Hematopoietic multipotent progenitor cell treated with erythropoietin and hydrocortisone succinate and interleukin-3 and kit ligand, for 15 days (in vitro differentiated cells): Measurements from ENCODE around the gene PSKH1.
A peak's percentile ranks its signal among the peaks of the same experiment; 100 is the strongest.
"Not testable (repeated sequence)": the region's sequence is repeated elsewhere in the genome, so short reads cannot be mapped to it uniquely, and the experiment has no call there.

Experiments
- DNase-seq: peaks from one replicate; pipeline ENCODE4 v3.0.0-alpha.2; 2015; ENCODE audit warnings: low spot score

Gene PSKH1

DNA sequence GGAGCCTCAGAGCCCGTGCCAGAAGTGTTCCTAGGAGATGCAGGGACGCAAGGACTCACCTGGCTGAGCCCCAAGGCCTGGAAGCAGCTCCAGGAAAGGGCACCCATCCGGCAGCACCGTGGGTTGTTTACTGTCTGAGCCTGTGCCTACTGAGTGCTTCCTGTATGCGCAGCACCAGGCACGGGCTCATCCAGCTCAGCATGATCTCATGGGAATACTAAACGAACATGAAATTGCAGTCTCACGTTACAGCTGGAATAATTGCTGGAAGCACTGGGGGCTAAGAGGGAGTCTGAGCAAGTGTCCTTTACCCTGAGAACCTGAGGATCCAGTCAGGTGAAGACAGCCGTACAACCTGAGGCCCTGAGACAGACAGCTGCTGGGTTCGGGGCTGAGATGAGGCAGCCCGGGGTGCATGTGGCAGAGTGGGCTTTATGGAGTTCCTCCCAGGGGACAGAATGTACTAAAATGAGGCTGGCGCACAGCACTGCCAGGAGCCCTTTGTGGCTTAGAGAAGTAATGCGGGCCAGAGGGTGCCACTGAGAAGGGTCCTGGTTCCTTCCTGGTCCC lies 33.2 kb downstream of the PSKH1 start:
- no peak for DNase-seq

DNA sequence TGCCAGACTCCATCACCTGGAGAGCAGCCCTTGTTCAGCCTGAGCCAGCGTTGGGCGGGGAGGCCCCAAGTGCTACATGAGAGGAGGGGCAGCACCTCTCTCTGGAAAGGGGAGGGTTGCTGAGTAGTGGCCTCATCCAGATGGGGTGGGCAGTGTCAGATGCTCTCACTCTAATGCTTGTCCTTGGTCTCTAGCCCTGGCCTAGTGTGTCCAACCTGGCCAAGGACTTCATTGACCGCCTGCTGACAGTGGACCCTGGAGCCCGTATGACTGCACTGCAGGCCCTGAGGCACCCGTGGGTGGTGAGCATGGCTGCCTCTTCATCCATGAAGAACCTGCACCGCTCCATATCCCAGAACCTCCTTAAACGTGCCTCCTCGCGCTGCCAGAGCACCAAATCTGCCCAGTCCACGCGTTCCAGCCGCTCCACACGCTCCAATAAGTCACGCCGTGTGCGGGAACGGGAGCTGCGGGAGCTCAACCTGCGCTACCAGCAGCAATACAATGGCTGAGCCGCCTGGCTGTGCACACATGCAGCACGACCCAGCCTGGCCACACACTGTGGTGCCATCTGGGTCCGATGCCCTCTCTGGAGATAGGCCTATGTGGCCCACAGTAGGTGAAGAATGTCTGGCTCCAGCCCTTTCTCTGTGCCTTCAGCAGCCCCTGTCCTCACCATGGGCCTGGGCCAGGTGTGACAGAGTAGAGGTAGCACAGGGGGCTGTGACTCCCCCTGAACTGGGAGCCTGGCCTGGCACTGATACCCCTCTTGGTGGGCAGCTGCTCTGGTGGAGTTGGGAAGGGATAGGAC lies 34.3 kb downstream of the PSKH1 start:
- DNase-seq, result no peak

DNA sequence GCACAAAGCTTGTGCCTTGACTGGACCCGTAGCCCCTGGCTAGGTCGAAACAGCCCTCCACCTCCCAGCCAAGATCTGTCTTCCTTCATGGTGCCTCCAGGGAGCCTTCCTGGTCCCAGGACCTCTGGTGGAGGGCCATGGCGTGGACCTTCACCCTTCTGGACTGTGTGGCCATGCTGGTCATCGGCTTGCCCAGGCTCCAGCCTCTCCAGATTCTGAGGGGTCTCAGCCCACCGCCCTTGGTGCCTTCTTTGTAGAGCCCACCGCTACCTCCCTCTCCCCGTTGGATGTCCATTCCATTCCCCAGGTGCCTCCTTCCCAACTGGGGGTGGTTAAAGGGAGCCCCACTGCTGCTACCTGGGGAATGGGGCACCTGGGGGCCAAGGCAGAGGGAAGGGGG lies 35.1 kb downstream of the PSKH1 start:
- no peak for DNase-seq

DNA sequence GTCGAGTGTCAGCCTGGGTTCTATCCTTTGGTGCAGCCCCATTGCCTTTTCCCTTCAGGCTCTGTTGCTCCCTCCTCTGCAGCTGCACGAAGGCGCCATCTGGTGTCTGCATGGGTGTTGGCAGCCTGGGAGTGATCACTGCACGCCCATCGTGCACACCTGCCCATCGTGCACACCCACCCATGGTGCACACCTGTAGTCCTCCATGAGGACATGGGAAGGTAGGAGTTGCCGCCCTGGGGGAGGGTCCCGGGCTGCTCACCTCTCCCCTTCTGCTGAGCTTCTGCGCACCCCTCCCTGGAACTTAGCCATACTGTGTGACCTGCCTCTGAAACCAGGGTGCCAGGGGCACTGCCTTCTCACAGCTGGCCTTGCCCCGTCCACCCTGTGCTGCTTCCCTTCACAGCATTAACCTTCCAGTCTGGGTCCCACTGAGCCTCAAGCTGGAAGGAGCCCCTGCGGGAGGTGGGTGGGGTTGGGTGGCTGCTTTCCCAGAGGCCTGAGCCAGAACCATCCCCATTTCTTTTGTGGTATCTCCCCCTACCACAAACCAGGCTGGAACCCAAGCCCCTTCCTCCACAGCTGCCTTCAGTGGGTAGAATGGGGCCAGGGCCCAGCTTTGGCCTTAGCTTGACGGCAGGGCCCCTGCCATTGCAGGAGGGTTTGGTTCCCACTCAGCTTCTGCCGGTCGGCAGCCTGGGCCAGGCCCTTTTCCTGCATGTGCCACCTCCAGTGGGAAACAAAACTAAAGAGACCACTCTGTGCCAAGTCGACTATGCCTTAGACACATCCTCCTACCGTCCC lies 35.7 kb downstream of the PSKH1 start:
- DNase-seq, result peak; percentile 80

DNA sequence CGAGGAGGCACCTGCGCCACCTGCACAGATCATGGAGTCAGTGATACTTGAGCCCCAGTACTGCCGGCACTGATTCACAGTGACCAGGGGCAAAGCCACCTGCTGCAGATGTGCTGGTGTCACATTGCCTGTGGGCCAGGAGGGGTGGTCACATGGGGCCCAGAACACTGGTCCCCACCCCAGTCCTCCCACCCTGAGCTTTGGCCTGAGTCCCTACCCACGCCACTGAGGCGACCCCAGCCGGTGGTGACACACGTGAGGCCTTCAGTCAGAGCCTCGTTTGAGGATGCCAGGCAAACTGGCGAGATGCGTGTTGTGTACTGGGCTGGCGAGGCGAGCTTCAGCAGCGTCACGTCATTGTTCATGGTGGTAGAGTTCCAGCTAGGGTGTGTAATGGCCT lies 37.1 kb downstream of the PSKH1 start:
- DNase-seq, result no peak

DNA sequence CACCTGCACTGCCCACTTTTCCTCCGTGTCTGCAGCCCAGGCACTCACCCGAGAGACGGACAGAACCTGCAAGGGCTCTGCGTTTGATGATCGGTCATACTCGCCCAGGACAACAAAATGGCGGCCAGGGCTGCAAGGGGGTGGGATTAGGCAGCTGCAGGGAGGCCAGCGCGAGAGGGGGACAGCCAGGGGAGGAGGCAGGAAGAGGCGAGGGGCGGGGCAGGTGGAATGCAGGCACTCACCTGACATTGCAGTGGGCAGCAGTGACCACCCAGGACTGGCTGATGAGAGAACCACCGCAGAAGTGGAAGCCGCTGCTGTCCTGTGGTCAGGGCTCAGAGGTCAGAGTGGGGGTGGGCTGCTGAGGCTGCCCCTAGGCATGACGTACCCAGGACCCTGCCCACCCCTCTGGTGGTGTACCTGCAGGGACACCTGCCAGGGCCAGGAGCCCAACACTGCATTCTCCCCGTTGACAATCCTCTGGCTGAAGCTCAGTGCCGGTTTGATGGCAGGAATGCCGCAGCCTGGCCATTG lies 37.7 kb downstream of the PSKH1 start:
- no peak for DNase-seq

DNA sequence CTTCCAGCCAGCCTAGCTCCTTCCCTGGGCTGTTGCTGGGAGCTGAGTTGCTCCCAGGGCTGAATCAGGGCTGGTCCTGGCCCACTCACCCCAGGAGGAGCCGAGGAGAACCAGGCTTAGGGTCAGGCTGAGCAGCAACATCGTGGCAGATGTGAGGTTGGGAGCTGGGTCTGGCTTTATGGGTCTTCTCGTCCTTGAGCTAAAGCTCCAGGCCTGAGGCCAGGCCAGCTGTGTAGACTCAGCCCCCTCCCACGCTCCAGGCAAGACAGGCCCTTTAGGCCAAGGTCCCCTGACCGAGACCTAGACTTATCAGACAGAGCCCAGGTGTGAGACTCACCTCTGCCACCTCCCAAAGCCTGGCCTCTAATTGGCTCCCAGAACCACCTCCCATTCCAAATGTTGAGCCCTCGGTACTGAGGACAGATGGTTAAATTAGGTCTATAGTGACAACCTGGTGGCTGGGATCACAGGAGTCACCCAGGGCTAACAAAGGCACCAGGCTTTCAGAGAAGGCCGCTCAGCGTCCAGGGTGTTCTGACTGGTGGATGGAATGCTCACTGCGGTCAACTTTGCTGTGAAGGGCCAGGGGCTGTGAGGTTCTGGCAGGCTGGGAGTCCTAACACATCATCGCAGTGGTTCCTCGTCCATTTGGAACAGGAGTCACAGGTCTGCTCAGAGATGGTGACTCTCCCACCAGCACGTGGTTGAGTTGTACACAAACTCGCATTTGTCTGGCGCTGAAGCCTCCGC lies 38.8 kb downstream of the PSKH1 start, which contains the start of gene CTRL:
Gene CTRL (minus strand): TSS at position 151 of the 750 bp plus-strand sequence. CDS start 10 bp downstream, at position 141.
- DNase-seq, result no peak

DNA sequence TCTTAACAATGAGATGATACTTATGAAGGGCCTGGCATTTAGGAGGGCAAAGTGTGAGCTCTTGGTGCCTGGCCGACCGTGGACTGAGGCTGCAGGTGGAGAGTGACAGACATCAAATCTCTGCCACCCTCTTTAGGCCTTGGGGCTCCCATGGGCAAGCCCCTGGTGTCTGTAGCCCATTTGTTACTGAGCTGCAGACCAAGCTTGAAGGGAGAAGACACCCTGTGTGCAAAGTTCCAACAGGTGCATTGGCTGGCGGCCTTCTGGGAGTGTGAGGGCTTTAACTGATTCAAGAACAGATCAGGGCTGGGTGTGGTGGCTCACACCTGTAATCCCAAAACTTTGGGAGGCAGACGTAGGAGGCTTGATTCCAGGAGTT lies 39.4 kb downstream of the PSKH1 start:
- DNase-seq, result no peak

DNA sequence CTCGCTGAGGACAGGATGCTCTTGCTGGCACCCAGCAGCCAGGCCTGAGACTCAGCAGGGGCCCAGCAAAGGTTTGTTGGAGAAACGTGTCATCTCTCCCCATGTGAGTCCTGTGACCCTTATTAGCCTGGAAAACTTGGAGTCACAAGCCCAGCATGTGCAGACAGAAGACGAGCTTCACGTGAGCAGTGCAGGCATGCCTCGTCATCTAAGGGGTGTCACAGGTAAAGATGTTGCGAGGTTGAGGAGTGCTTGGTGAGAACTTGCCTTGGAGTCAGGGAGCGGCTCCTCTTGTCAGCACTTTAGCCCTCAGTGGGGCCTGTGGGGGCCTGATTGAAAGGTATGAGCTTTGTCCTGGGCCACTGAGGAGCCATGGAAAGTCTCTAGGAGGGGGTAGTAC lies 40.8 kb downstream of the PSKH1 start:
- DNase-seq, result no peak

DNA sequence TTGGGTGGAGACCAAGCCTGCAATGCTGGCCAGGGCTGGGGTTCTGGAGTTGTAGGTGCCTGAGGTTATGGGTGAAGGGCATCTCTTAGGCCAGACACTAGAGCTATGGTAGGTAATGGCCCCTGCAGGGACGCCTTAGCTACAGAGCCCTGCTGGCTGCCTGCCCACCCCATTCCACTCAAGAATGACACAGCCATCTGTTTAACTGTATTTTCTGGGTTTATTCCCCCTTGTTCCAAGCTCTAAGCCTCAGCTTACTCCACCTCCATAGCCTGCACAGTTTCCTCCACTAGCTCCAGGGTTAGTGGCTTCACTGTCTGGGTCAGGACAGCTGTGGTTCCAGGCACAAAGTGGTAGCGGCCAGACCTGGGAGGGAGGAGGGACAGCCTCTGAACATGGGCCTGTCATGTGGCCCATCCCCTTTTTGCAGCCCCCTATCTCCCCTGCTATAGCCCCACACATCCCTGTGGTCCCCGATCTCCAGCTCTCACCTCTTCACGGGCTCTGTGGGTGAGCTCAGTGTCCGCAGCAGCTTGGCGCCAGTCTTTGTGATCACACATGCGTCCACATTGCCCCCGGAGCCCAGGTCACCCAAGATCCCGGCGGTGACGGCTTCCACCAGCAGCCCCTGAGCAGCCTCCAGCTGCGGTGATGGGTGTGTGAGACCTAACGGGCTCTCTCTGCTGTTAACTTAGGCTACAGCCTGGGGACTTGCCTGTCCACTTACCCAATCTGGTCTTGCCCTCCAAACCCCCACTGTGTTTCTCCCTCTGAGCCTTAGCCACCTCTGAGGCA lies 41.4 kb downstream of the PSKH1 start:
- DNase-seq, result no peak

DNA sequence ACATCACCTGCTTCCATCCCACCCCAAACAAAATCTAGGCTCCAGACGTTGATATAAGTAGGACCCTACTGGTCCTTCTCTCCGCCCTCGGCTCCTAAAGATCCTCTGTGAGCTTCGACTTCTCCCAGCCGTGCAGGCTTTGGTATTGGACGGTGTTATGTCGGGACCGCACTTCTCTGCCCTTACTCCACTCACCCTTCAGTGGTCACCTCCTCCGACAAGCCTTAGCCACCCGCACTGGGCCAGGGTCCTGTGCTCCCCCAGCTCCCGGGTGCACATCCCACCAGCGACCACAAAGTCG lies 42.0 kb downstream of the PSKH1 start:
- DNase-seq, result no peak

DNA sequence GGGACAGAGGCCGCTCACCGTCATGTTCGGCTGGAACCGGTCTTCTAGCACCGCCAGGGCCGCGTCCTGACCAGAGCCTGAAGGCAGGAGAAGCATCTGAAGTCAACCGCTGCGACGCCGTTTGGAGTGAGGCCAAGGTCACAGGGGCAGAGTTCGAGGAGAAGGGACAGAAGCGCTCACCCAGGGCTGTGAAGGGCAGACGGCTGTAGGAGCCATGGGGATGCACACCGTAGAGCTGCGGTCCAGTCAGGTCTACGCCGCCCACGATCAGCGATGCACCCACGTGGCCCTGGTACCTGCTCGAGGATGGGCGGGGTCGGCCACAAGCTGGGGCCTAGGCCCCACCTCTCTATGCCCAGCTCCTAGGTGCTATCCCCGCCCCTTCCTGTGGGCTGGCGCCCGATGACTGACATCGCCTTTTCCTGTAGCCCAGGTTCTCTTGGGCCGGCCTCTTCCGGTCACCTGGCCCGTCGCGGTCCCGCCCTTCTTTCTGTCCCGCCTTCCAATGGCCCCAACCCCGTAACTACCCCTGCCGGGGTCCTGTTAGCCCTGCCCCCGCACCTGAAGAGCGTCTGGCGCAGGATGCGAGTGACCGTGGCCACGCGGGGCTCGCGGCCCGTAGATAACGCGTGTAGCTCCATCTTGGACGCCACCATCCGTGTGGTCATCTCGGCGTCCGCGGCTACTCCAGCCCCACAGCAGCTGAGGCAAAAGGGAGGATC lies 42.5 kb downstream of the PSKH1 start:
- peak; percentile 92 for DNase-seq

DNA sequence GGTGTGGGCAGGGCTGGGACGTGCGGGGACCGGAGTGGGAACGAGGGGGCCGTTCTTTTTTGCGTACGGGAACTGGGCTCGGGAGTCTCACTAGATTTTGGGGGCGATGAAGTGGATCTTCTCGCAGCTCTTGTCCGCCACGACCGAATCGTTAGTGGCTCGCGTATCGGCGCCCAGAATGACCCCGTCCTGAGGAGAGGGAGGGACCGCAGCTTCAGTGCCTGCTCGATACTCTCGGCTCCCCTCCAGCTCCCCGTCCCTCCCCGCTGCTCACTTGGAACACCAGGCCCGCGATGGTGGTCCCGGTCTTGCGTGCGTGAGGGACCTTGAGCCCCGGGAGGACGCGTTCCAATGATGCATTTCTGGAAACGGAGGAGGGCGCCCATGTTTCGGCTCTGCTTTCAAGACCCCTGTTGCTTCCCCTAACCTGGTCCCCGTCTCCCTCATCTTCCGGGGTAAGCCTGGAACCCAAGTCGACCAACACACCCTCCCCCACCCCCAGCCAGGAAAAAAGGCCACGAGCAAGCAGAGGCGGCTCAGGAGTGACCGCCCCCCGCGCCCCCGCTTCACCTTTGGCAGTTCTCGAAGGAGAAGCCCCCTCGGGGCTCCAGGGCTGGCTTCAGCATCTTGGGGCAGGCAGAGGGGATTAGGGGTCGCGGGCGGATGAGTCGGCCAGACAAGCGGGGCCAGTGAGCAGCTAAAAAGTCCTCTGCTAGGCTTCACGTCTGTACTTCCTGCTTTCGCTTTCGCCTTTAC lies 43.2 kb downstream of the PSKH1 start, which contains the start of gene PSMB10:
Gene PSMB10 (minus strand): TSS at position 727 of the 756 bp plus-strand sequence. CDS start 101 bp downstream, at position 626.
- peak; percentile 28 for DNase-seq

DNA sequence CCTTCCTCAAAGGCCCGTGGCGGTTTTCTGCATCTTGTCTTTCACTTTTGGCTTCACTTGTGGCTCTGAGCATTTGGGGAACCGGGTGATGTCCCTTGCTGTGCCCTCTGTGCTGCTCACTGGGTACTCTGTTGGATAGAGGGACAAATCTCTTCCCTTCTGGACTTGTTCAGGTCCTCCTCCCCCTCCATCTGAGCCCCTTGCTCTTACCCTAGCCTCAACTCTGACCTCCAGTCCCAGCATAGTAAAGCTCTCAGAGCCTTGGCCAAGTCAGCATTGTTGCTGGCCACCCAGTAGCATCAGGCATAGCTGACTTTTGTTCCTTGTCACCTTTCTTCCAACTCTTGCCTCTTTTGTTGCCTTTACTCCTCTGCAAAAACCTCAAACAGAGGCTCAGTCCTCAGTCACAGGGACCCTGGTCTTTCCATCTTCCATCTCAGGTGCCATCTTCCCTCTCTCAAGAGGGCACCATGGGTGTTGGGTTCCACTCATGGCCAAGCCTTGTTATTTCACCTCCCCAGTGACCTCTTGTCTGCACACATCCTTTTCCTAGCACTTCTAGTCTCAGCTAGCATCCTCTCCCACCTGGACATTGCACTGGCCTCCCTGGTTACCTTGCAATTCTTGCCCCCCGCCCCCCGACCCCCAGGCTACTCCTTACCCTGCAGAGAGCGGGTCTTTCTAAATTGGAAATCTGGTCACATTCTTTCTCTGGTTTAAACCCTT lies 44.0 kb downstream of the PSKH1 start:
- peak; percentile 74 for DNase-seq

DNA sequence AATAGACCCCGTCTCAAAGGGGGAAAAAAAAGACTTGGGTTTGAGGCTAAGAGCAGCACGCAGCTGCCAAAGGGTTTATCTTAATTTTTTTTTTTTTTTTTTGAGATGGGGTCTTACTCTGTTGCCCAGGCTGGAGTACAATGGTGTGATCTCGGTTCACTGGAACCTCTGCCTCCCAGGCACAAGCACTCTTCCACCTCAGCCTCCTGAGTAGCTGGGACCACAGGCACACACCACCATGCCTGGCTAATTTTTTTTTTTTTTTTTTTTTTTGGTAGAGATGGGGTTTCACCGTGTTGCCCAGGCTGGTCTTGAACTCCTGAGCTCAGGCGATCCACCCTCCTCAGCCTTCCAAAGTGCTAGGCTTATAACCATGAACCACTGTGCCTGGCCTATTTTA lies 44.7 kb downstream of the PSKH1 start:
- DNase-seq, result not testable (repeated sequence)

DNA sequence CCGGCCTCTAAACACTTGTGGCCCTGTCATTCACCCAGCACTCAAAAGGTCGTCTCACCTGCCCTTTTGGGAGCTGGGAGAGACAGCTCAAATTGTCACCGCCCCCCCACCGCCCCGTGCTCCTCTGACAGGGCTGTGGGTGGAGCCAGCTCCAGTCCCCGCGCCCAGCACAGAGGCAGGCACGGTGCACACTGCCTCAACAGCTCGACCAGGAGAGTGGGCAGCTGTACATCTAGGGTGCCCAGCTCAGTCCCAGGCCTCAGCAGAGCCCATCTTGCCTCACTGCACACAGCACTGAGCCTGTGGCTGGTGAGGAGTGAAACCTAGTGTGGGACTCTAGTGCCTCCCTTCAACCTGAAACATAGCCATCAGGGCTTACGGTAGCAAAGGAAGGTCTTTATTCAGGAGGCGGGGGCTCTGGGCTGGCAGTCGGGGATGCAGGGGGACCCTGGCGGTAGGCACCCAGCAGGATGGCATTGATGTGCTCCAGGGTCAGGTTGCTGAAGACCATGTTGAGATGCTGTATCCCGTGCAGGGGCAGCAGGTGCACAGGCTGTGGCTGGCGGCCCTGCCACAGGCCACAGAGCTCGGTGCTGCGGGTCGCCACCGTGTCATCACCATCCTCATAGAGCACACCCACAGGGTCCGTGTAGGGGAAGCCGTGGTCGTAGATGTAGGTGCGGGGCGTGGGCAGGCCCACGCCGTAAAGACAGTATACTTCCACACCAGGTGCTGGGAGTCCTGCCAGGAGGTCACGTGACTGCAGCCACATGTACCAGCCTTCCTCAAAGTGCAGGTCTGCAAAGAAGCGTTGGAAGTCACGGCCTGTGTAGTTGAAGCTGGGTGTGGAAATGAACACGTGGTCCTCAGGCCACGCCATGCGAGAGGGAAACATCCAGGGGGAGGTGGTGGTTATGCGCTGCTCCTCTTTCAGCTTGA lies 46.7 kb downstream of the PSKH1 start:
- DNase-seq, result no peak

DNA sequence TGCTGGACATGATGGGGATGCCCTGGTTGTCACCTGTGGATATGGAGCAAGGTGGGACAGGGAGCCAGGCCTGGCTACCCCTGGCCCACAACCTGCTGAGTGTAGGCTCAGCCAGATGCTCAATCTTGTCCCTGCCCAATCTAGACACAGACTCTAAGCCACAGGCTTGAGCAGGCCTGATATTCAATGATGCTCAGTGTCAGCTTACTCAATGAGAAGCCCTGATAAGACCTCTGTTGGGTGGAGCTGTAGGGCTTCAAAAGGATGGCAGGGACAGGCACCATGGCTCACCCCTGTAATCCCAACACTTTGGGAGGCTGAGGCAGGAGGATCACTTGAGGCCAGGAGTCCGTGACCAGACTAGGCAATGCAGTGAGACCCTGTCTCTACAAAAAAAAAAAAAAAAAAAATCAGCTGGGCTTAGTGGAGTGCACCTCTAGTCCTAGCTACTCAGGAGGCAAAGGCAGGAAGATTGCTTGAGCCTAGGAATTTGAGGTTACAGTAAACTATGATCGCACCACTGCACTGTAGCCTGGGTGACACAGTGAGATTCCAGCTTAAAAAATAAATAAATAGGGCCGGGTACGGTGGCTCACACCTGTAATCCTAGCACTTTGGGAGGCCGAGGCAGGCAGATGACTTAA lies 47.5 kb downstream of the PSKH1 start:
- peak; percentile 21 for DNase-seq
